Skeletal muscle tissue (tissue), 4 donors: ENCODE data around the gene BACE1-AS. TPM values are rescaled to one million over a fixed set of nuclear protein-coding genes. Genes with fewer than 3 reads are reported as not detected.
"Not testable (repeated sequence)": the region's sequence is repeated elsewhere in the genome, so short reads cannot be mapped to it uniquely, and the experiment has no call there.

Experiments used
- H3K27ac ChIP-seq: one replicate; pipeline ENCODE4 v1.7.0; 2013; ENCODE audit warnings: mild to moderate bottlenecking, low read depth, low read length, inconsistent platforms
- H3K27me3 ChIP-seq, 3 donors: one replicate each; pipeline ENCODE4 v1.7.0; 2013; ENCODE audit warnings: low read length in 3 of 3; ENCODE audit not compliant: control insufficient read depth in 3 of 3, insufficient read depth in 3 of 3
- H3K36me3 ChIP-seq, 3 donors: one replicate each; pipeline ENCODE4 v1.7.0; 2013; ENCODE audit warnings: low read length in 3 of 3; ENCODE audit not compliant: control insufficient read depth in 3 of 3, insufficient read depth in 3 of 3
- H3K4me1 ChIP-seq, 3 donors: one replicate each; pipeline ENCODE4 v1.7.0; 2013; ENCODE audit warnings: low read length in 3 of 3, mild to moderate bottlenecking in 3 of 3; ENCODE audit not compliant: control insufficient read depth in 3 of 3, insufficient read depth in 3 of 3
- H3K4me3 ChIP-seq, 3 donors: one replicate each; pipeline ENCODE4 v1.7.0; 2013; ENCODE audit warnings: low read length in 3 of 3
- H3K9ac ChIP-seq, 3 donors: one replicate each; pipeline ENCODE4 v1.7.0; 2013; ENCODE audit warnings: low read length in 3 of 3, mild to moderate bottlenecking in 3 of 3, moderate library complexity in 2 of 3, low read depth in 1 of 3
- H3K9me3 ChIP-seq, 3 donors: one replicate each; pipeline ENCODE4 v1.7.0; 2013; ENCODE audit warnings: low read length in 3 of 3; ENCODE audit not compliant: control insufficient read depth in 3 of 3
- total RNA-seq: library from RNA; depleted of rRNA; stranded (reverse); fragments of >200 nt; gene quantifications from one replicate; pipeline ENCODE4 v1.2.3, GENCODE V29; 2014
- donor health status: Osteomylitis.

Gene BACE1-AS
- total RNA-seq, 1 donor from 2014 or later = 3.7 TPM

DNA sequence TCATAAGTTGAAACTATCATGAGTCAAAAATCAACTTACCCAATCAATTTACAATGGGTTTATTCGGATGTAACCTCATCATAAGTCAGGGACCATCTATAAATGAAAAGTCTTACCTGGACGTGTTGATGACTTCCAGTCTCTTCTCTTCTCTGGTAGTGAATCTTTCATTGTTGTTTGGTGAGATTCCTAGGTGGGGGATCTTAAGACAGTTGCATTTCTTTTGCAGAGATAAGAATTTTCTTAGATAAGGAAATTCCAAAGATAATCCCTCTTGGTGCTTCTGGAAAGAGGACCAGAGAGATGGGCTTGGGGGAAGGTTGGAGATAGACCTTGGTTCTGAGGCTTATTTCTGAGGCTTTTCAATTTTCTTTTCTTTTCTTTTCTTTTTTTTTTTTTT, 21.3 kb upstream of the BACE1-AS start:
- H3K27ac ChIP-seq = no peak overlapping the region
- no peak overlapping the region for H3K4me3 ChIP-seq
- H3K4me1 ChIP-seq = no peaks in the 10 kb centered on the region
- no peak overlapping the region for H3K9ac ChIP-seq
- H3K9me3 ChIP-seq = no peaks in the 10 kb centered on the region
- peaks cover 0 to 2% (median 0%) of the 10 kb centered on the region in 3 donors for H3K36me3 ChIP-seq
- H3K27me3 ChIP-seq = no peaks in the 10 kb centered on the region

- peaks cover 0 to 9% (median 3%) of the 10 kb centered on the region in 3 donors for H3K36me3 ChIP-seq
These were observed 19.9 kb upstream of the BACE1-AS start for GRCh38 chr11:117271208-117271607.

DNA sequence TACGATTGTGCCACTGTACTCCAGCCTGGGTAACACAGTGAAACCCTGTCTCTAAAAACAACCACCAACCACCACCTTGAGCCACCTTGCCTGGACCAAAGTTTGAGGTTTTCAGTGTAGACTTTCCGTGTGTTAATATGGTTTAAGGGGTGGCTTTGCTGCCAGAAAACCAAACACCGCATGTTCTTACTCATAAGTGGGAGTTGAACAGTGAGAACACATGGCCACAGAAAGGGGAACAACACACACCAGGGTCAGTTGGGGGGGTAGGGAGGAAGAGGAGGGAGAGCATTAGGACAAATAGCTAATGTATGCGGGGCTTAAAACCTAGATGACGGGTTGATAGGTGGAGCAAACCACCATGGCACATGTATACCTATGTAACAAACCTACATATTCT, 19.0 kb upstream of the BACE1-AS start:
- not testable (repeated sequence) for H3K4me1 ChIP-seq, H3K27ac ChIP-seq, H3K9ac ChIP-seq, H3K9me3 ChIP-seq, H3K36me3 ChIP-seq, H3K4me3 ChIP-seq, H3K27me3 ChIP-seq

More at GRCh38 chr11:117271208-117271607, 19.9 kb upstream of the BACE1-AS start:
- no peak overlapping the region for H3K9ac ChIP-seq
- H3K27me3 ChIP-seq = no peaks in the 10 kb centered on the region
- no peaks in the 10 kb centered on the region for H3K9me3 ChIP-seq
- H3K4me3 ChIP-seq = no peak overlapping the region
- H3K4me1 ChIP-seq = no peaks in the 10 kb centered on the region
- H3K27ac ChIP-seq = no peak overlapping the region

DNA sequence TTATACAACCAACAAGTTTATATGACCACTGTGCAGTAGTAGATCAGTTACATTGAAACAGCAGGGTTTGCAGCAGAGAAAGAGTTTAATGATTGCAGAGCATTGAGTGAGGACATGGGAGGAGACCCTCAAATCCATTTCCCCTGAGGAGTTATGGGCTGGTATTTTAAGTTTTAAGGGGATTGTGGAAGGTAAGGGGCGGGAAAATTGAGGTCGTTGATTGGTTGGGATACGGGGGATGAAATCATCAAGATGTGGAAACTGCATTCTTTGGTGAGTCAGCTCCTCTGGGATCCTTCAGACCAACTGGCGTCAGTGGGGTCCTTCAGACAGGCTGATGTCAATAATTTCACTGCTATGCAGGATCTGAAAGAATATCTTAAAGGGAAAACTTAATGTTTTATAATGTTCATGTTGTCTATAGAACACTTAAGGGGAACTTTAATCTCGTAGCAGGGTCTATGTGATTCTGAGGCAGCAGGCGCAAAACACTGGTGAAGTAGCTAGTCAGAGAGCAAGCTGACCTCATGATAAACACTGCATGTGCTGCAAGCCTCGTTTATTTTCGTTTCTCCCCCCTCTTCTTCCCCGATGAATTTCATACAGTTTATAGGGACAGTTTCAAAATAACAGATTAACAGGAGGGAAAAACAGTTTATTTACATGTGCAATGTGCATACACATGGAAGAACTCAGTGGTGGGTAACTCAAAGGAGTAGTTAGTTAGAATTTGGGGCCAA, 17.4 kb upstream of the BACE1-AS start:
- Histone ChIP-seq H3K4me1 (no peaks in the 10 kb centered on the region), H3K27ac (no peak overlapping the region), H3K4me3 (no peak overlapping the region), H3K36me3 (peaks cover 0 to 7% (median 3%) of the 10 kb centered on the region in 3 donors), H3K9me3 (no peaks in the 10 kb centered on the region), H3K9ac (no peak overlapping the region), H3K27me3 (no peaks in the 10 kb centered on the region)

DNA sequence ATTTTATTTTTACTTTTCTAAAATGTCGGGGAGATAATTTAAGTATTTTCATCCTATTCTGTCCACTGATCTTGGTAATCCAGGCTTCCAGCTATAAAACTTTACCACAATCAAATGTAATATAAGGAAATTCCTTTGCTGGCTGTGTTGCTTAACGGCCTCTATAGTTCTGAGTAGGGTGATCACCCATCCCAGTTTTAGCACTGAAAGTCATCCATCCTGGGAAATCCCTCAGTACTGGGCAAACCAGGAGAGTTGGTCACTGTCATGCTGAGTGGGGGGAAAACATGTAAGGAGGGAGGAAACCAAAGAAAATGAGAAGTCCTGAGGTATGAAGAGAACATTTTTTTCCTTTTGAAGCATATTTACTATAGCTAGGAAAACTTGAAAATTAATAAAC, 12.8 kb upstream of the BACE1-AS start:
- H3K27me3 ChIP-seq = no peaks in the 10 kb centered on the region
- H3K27ac ChIP-seq = no peak overlapping the region
- H3K4me3 ChIP-seq = no peak overlapping the region
- H3K36me3 ChIP-seq = peaks cover 16 to 42% (median 33%) of the 10 kb centered on the region in 3 donors
- H3K9me3 ChIP-seq = no peaks in the 10 kb centered on the region
- H3K4me1 ChIP-seq = no peaks in the 10 kb centered on the region
- H3K9ac ChIP-seq = no peak overlapping the region

DNA sequence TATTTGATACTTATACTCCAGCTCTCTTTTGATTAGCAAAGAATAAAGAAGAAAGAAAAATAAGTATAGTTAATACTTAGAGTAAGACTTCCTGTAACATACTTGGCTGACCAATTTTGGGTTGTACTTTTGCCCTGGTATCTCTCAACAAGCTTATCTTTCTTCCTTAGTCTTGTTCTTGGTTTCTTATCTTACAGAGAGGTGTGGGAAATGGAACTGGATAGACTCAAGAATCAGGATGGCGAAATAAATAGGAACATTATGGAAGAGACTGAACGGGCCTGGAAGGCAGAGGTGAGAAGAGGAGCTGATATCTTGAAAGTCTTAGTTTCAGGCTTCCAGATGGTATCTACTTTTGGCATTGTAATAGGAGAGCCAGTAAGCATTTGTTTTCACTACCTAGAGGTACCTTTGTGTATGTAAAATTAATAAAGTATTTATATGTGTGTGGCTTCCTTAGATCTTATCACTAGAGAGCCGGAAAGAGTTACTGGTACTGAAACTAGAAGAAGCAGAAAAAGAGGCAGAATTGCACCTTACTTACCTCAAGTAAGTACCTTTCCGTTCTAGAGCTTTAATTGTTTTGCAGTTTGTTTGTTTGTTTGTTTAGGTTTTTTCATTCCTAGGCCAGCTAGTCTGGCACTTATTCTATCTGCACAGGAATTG, 11.3 kb upstream of the BACE1-AS start:
- Histone ChIP-seq H3K36me3 (peaks cover 21 to 55% (median 46%) of the 10 kb centered on the region in 3 donors), H3K4me1 (no peaks in the 10 kb centered on the region), H3K27me3 (no peaks in the 10 kb centered on the region), H3K4me3 (no peak overlapping the region), H3K9me3 (no peaks in the 10 kb centered on the region), H3K9ac (no peak overlapping the region), H3K27ac (no peak overlapping the region)

DNA sequence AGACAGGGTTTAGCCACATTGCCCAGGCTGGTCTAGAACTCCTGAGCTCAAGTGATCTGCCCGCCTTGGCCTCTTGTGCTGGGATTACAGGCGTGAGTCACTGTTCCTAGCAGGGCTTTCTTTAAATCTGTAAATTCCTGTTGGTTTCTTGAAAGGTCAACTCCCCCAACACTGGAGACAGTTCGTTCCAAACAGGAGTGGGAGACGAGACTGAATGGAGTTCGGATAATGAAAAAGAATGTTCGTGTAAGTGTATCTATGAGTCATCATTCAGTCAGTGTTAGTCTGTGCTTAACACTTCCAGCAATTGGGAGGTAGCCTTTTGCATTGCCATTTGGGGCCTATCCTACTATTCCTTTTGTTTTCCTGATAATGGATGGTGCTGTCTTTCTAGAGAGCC, 10.0 kb upstream of the BACE1-AS start:
- no peak overlapping the region for H3K9ac ChIP-seq

DNA sequence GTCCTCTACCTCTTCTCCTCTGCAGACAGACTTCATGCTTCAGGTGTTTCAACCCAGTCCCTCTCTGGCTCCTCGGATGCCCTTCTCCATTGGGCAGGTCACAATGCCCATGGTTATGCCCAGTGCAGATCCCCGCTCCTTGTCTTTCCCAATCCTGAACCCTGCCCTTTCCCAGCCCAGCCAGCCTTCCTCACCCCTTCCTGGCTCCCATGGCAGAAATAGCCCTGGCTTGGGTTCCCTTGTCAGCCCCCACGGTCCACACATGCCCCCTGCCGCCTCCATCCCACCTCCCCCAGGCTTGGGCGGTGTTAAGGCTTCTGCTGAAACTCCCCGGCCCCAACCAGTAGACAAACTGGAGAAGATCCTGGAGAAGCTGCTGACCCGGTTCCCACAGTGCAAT, 9.3 kb upstream of the BACE1-AS start:
- Histone ChIP-seq H3K27me3 (no peaks in the 10 kb centered on the region), H3K9me3 (no peaks in the 10 kb centered on the region), H3K36me3 (peaks cover 27 to 64% (median 63%) of the 10 kb centered on the region in 3 donors), H3K9ac (no peak overlapping the region), H3K27ac (no peak overlapping the region), H3K4me3 (no peak overlapping the region), H3K4me1 (no peaks in the 10 kb centered on the region)

More for the DNA sequence above, 10.0 kb upstream of the BACE1-AS start:
- H3K9me3 ChIP-seq = no peaks in the 10 kb centered on the region
- H3K27me3 ChIP-seq = no peaks in the 10 kb centered on the region
- H3K4me3 ChIP-seq = no peak overlapping the region
- H3K27ac ChIP-seq = peak overlapping the region; percentile 36
- no peaks in the 10 kb centered on the region for H3K4me1 ChIP-seq
- peaks cover 22 to 61% (median 59%) of the 10 kb centered on the region in 3 donors for H3K36me3 ChIP-seq

- H3K9ac ChIP-seq = no peak overlapping the region
- no peaks in the 10 kb centered on the region for H3K9me3 ChIP-seq
- peaks cover 33 to 73% (median 71%) of the 10 kb centered on the region in 3 donors for H3K36me3 ChIP-seq
- no peak overlapping the region for H3K4me3 ChIP-seq
- no peaks in the 10 kb centered on the region for H3K4me1 ChIP-seq
- no peaks in the 10 kb centered on the region for H3K27me3 ChIP-seq
- no peak overlapping the region for H3K27ac ChIP-seq
These were observed 8.2 kb upstream of the BACE1-AS start for GRCh38 chr11:117282956-117283355.

DNA sequence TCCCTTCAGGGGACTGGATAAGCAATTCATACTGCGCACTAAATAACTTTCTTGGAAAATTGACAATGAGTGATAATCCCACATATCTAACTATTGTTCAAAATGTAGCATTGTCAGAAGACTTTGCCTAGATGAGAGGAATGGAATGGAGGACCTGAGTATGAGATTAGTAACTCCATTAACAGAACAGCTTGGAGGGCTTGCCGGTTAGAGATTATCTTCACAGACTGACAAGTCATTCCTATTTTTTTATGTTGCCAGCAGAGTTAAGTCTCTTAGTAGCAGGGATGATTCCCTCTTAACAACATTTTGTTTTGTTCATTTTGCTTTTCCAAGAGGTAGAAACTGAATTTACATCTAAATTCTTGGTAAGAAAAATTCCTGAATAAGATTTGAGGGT, 7.1 kb upstream of the BACE1-AS start:
- Histone ChIP-seq H3K4me1 (no peaks in the 10 kb centered on the region), H3K4me3 (no peak overlapping the region), H3K36me3 (peaks cover 36 to 83% (median 81%) of the 10 kb centered on the region in 3 donors), H3K9ac (no peak overlapping the region), H3K27me3 (no peaks in the 10 kb centered on the region), H3K27ac (no peak overlapping the region), H3K9me3 (no peaks in the 10 kb centered on the region)
